Measurements from ENCODE around the gene IQGAP2. TPM values are rescaled to one million over a fixed set of nuclear protein-coding genes. Genes with fewer than 3 reads are reported as not detected.

The IQGAP2 gene
- total and polyA plus RNA-seq, 9 of the 15 experiments (the other 6 are each of a cell fraction or from before 2014, with no cell fraction given), result 8.7 to 23.2 (median 17.4) TPM

DNA sequence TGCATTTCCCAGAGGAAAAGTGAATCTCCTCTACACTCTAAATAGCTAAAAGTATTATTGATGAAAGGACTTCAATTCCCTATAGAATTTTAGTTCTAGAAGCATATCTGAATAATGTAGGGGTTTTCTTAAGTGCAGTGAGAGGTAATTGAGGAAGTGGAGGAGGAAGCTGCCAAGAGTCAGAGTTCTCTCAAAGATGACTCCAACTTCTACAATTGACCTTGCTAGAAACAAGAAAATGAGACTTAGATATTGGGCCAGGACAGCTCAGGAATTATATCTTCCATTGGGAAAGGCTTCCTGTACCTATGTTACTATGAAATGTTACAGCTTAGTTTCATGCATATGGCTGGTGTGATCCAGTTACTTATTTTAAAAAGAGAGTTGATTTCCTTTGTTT lies 302.5 kb downstream of the IQGAP2 start:
- POLR2A ChIA-PET, result interaction anchor here (1.0 to 3.3 kb wide), 3 partner anchors 12 to 16 kb away, joined by 4 to 12 read pairs (median 9); no protein-coding TSS in a partner anchor
- no peaks in the 10 kb centered on the region for H4K20me1 ChIP-seq (replicated peaks; ENCODE audit: control insufficient read depth, insufficient read depth, low read length)
- H3K4me2 ChIP-seq (ENCODE audit: insufficient read depth, low read length), result no peak overlapping the region
- CTCF ChIA-PET (ENCODE audit: low intra/inter-chr PET ratio), result no interaction called here
- TF ChIP-seq SPI1 (IDR thresholded peaks at IDR 0.05; ENCODE audit: borderline replicate concordance, low read depth, low read length) (peak; percentile 93), NFE2 (IDR thresholded peaks at IDR 0.05; ENCODE audit: low read depth) (no peak)
- ATAC-seq (no peak), FAIRE-seq (no peak), DNase-seq (ENCODE audit: extremely low read depth in 1 of 4, low spot score in 3 of 4) (no peak)
- in situ Hi-C loops (cut with MboI) (no loop called here), intact Hi-C loops (cut with micrococcal nuclease) (no loop called here)
- H3K79me2 ChIP-seq (ENCODE audit: control insufficient read depth, insufficient read depth, low read length), result no peaks in the 10 kb centered on the region
- H3K9me3 ChIP-seq (replicated peaks; ENCODE audit: control insufficient read depth, insufficient read depth, low read depth, low read length), result no peaks in the 10 kb centered on the region
- H2AFZ ChIP-seq (ENCODE audit: low read depth, low read length), result no peak overlapping the region
- no peaks in the 10 kb centered on the region for H3K4me1 ChIP-seq (replicated peaks in 1 of 2; ENCODE audit: control insufficient read depth in 2 of 2, insufficient read depth in 2 of 2, low read length in 2 of 2)
- no peaks in the 10 kb centered on the region; the same call in 2 of the 3 replicates for H3K36me3 ChIP-seq (ENCODE audit: control insufficient read depth, insufficient read depth, low read length)
- no peaks in the 10 kb centered on the region for H3K27me3 ChIP-seq (ENCODE audit: control insufficient read depth in 2 of 2, insufficient read depth in 2 of 2, low read length in 2 of 2)
- H3K27ac ChIP-seq (ENCODE audit: extremely low read depth, low read depth, low read length), result no peak overlapping the region
- no peak overlapping the region for H3K9ac ChIP-seq (ENCODE audit: insufficient read depth in 1 of 2, low read depth in 2 of 2, low read length in 2 of 2)
- H3K9me1 ChIP-seq (ENCODE audit: control insufficient read depth, insufficient read depth, low read length), result no peaks in the 10 kb centered on the region
- no TSS peak for BruUV-seq (replicated peaks)
- no peak overlapping the region for H3K4me3 ChIP-seq

- no peak overlapping the region for H3K4me2 ChIP-seq (ENCODE audit: insufficient read depth, low read length)
- H3K79me2 ChIP-seq (ENCODE audit: control insufficient read depth, insufficient read depth, low read length), result no peaks in the 10 kb centered on the region
- POLR2A ChIA-PET, result no interaction called here
- no peaks in the 10 kb centered on the region for H3K9me3 ChIP-seq (replicated peaks; ENCODE audit: control insufficient read depth, insufficient read depth, low read depth, low read length)
- H2AFZ ChIP-seq (ENCODE audit: low read depth, low read length), result no peak overlapping the region
- DNase-seq (ENCODE audit: extremely low read depth in 1 of 4, low spot score in 3 of 4), result no peak
- no TSS peak for BruUV-seq (replicated peaks)
- no peaks in the 10 kb centered on the region for H3K9me1 ChIP-seq (ENCODE audit: control insufficient read depth, insufficient read depth, low read length)
- no peak overlapping the region for H3K27ac ChIP-seq (ENCODE audit: extremely low read depth, low read depth, low read length)
- H3K27me3 ChIP-seq (ENCODE audit: control insufficient read depth in 2 of 2, insufficient read depth in 2 of 2, low read length in 2 of 2), result no peaks in the 10 kb centered on the region
- H4K20me1 ChIP-seq (replicated peaks; ENCODE audit: control insufficient read depth, insufficient read depth, low read length), result no peaks in the 10 kb centered on the region
- no peaks in the 10 kb centered on the region for H3K36me3 ChIP-seq (ENCODE audit: control insufficient read depth, insufficient read depth, low read length)
- FAIRE-seq, result no peak
- CTCF ChIA-PET (ENCODE audit: low intra/inter-chr PET ratio), result no interaction called here
- H3K9ac ChIP-seq (ENCODE audit: insufficient read depth in 1 of 2, low read depth in 2 of 2, low read length in 2 of 2), result no peak overlapping the region
- ATAC-seq, result no peak
- intact Hi-C loops (cut with micrococcal nuclease) (no loop called here), in situ Hi-C loops (cut with MboI) (no loop called here)
- H3K4me3 ChIP-seq, result no peak overlapping the region
- WGBS (ENCODE audit: insufficient coverage, low coverage, missing lambda C conversion rate), result 29% methylated on average over 2 of the region's 2 CpGs
- peaks cover 0 to 2% of the 10 kb centered on the region in 2 experiments; a peak in 1 of 5 replicates for H3K4me1 ChIP-seq (replicated peaks in 1 of 2; ENCODE audit: control insufficient read depth in 2 of 2, insufficient read depth in 2 of 2, low read length in 2 of 2)
- TF ChIP-seq TCF7 (IDR thresholded peaks at IDR 0.05; ENCODE audit: borderline replicate concordance) (no peak), ZNF79 (CRISPR knock-in tag; IDR thresholded peaks at IDR 0.05; ENCODE audit: low read depth) (no peak), MTA3 (IDR thresholded peaks at IDR 0.05; ENCODE audit: borderline replicate concordance) (no peak), ZNF274 (IDR thresholded peaks at IDR 0.05; ENCODE audit: borderline replicate concordance, low read depth, low read length) (no peak), SMAD3 (CRISPR knock-in tag; conservative IDR thresholded peaks at IDR 0.05) (no peak), HDAC2 (IDR thresholded peaks at IDR 0.05) (no peak), CEBPZ (IDR thresholded peaks at IDR 0.05; ENCODE audit: borderline replicate concordance, low read depth, low read length) (no peak), KLF10 (CRISPR knock-in tag; IDR thresholded peaks at IDR 0.05) (no peak), ELF1 (tag; IDR thresholded peaks at IDR 0.05) (no peak), SRSF9 (IDR thresholded peaks at IDR 0.05; ENCODE audit: borderline replicate concordance, low read depth, low read length) (no peak), MEIS2 (IDR thresholded peaks at IDR 0.05; ENCODE audit: partially characterized antibody) (no peak), TEAD1 (CRISPR knock-in tag; IDR thresholded peaks at IDR 0.05) (no peak), MAFK (IDR thresholded peaks at IDR 0.05; ENCODE audit: low read length) (no peak)
These were observed 306.7 kb downstream of the IQGAP2 start for GRCh38 chr5:76709762-76710161.
